PC-3 (cell line): Measurements from ENCODE around the gene SMPD3.

Source experiments
- CTCF ChIP-seq: fragments of 300-600 bp; sonication (generic); conservative IDR thresholded peaks from 2 replicates; pipeline ENCODE4 v1.5.1; 2017; ENCODE audit warnings: antibody characterized with exemption, low read depth, mild to moderate bottlenecking, low read length
- EZH2 ChIP-seq: fragments of 300-600 bp; sonication (generic); IDR thresholded peaks from one replicate; pipeline ENCODE4 v1.6.1; 2017; ENCODE audit warnings: antibody characterized with exemption, mild to moderate bottlenecking, low read length; ENCODE audit not compliant: unreplicated experiment

GRCh38 chr16:68364561-68364998 is 83.7 kb downstream of the SMPD3 start:
- TF ChIP-seq CTCF (0 out of 2 replicates have a peak, but pooled peaks have one; percentile 19), EZH2 (no peak)
